ENCODE results near the gene MEX3D.

The MEX3D gene

DNA sequence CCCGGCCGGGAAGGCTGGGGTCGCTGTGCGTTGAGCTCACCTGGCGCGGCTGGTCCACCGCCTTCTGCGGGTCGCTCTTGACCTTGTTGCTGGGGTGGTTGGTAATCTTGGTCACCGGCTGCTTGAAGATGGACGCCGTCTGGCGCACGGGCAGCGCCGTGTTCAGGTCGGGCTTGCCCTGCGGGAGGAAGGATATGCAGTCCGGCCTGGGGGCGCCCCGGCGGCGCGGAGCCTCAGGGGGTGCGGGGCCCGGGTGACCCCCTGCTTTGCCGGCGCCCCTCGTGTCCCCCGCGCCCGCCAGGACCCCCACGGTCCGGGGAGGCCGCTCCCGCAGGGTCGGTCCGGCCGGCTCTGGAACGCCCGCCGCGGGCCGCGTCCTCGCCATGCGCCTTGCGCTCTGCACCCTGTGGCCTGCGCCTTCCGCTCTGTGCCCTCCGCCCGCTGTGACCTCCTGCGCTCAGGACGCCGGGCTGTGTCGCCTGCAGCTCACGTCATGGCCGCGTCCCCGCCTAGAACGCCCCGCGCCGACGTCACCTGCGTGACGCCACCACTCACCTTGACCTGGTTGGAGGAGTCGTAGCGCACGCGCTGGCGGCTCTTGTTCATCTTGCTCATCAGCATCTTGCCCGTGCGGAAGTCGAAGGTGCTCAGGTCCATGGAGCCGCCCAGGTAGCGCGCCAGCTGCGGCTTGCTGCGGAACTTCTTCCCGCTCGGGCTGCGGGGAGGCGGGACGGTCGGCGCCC is 16.5 kb upstream of the MEX3D start:
- TF ChIP-seq TAF1 (IDR thresholded peaks at IDR 0.05; ENCODE audit: borderline replicate concordance, insufficient read depth, low read length): no peak
- no peak for TF ChIP-seq SIN3A (IDR thresholded peaks at IDR 0.05; ENCODE audit: borderline replicate concordance, insufficient read depth, low read length)
- TF ChIP-seq, protein P1, sequence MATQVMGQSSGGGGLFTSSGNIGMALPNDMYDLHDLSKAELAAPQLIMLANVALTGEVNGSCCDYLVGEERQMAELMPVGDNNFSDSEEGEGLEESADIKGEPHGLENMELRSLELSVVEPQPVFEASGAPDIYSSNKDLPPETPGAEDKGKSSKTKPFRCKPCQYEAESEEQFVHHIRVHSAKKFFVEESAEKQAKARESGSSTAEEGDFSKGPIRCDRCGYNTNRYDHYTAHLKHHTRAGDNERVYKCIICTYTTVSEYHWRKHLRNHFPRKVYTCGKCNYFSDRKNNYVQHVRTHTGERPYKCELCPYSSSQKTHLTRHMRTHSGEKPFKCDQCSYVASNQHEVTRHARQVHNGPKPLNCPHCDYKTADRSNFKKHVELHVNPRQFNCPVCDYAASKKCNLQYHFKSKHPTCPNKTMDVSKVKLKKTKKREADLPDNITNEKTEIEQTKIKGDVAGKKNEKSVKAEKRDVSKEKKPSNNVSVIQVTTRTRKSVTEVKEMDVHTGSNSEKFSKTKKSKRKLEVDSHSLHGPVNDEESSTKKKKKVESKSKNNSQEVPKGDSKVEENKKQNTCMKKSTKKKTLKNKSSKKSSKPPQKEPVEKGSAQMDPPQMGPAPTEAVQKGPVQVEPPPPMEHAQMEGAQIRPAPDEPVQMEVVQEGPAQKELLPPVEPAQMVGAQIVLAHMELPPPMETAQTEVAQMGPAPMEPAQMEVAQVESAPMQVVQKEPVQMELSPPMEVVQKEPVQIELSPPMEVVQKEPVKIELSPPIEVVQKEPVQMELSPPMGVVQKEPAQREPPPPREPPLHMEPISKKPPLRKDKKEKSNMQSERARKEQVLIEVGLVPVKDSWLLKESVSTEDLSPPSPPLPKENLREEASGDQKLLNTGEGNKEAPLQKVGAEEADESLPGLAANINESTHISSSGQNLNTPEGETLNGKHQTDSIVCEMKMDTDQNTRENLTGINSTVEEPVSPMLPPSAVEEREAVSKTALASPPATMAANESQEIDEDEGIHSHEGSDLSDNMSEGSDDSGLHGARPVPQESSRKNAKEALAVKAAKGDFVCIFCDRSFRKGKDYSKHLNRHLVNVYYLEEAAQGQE (IDR thresholded peaks at IDR 0.05; ENCODE audit: insufficient read depth in 1 of 2, low read depth in 2 of 2, low read length in 2 of 2): no peak
- no peak for TF ChIP-seq FOXP2 (optimal IDR thresholded peaks at IDR 0.05; ENCODE audit: borderline replicate concordance, extremely low read depth, extremely low read length, insufficient read depth)
- TF ChIP-seq POLR2AphosphoS5 (IDR thresholded peaks at IDR 0.05; ENCODE audit: low read depth, low read length): no peak

DNA sequence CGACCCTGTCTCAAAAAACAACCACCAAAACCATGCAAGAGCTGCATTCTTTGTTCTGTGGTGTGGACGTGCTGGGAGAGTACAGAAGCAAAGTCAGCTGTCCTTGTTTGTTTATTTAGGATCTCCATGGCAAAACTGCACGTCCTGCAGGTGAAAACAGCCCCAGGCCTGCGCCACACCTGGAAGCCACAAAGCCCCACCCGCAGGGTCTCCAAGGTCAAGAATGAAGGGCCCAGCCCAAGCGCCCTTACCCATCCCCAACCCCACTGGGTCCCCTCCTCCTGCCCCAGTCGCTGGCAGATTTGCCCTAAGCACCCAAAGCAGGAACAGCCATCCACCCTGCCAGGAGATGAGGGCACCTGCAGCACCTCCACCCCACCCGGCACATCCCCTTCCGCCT is 14.1 kb upstream of the MEX3D start:
- TF ChIP-seq, protein P1 (IDR thresholded peaks at IDR 0.05; ENCODE audit: insufficient read depth in 1 of 2, low read depth in 2 of 2, low read length in 2 of 2): no peak
- TF ChIP-seq TAF1 (IDR thresholded peaks at IDR 0.05; ENCODE audit: borderline replicate concordance, insufficient read depth, low read length): no peak

DNA sequence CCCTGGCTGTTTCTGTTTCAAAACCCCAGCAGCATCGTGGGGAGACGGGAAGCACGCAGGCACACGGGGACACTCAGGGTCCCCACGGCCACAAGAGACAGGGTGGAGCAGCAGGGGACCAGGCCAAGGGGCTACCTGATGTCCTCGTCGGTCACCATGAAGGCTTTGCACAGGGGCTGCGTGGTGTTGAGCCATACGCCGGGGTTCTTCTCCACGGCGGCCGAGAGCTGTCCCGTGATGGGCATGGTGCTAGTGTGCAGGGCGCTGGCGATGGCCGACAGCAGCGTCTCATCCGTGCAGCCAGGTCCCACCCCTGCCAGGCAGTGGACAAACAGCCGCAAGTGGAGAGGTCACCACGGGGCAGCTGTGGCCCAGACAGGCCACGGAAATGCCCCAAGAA is 12.8 kb upstream of the MEX3D start:
- no peak for TF ChIP-seq POLR2AphosphoS5 (IDR thresholded peaks at IDR 0.05; ENCODE audit: low read depth, low read length)
- TF ChIP-seq FOXP2 (optimal IDR thresholded peaks at IDR 0.05; ENCODE audit: borderline replicate concordance, extremely low read depth, extremely low read length, insufficient read depth): no peak
- TF ChIP-seq, protein P1 (IDR thresholded peaks at IDR 0.05; ENCODE audit: insufficient read depth in 1 of 2, low read depth in 2 of 2, low read length in 2 of 2): no peak
- no peak for TF ChIP-seq SIN3A (IDR thresholded peaks at IDR 0.05; ENCODE audit: borderline replicate concordance, insufficient read depth, low read length)
- no peak for TF ChIP-seq TAF1 (IDR thresholded peaks at IDR 0.05; ENCODE audit: borderline replicate concordance, insufficient read depth, low read length)

DNA sequence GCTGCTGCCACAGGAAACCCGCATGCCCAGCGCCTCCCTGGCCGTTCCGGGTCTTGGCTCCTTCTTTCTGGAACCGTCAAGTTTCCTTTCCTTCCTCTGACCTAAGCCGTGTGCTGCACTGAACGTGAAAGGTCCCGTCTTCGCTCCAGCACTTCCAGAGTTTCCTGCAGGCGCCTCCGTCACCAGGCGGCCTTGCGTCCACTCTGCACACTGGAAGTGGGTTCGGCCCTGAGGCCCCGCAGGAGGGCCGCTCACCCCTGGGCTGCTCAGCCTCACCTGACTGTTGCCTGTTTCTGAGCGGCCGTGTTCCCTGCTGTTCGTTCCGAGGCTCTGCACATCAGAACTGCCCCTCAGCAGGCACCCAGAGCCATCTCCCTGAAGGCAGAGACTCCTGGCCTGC is 12.3 kb upstream of the MEX3D start:
- no peak for TF ChIP-seq SIN3A (IDR thresholded peaks at IDR 0.05; ENCODE audit: borderline replicate concordance, insufficient read depth, low read length)
- no peak for TF ChIP-seq POLR2AphosphoS5 (IDR thresholded peaks at IDR 0.05; ENCODE audit: low read depth, low read length)
- no peak for TF ChIP-seq FOXP2 (optimal IDR thresholded peaks at IDR 0.05; ENCODE audit: borderline replicate concordance, extremely low read depth, extremely low read length, insufficient read depth)
- TF ChIP-seq, protein P1 (IDR thresholded peaks at IDR 0.05; ENCODE audit: insufficient read depth in 1 of 2, low read depth in 2 of 2, low read length in 2 of 2): no peak
- TF ChIP-seq TAF1 (IDR thresholded peaks at IDR 0.05; ENCODE audit: borderline replicate concordance, insufficient read depth, low read length): no peak

DNA sequence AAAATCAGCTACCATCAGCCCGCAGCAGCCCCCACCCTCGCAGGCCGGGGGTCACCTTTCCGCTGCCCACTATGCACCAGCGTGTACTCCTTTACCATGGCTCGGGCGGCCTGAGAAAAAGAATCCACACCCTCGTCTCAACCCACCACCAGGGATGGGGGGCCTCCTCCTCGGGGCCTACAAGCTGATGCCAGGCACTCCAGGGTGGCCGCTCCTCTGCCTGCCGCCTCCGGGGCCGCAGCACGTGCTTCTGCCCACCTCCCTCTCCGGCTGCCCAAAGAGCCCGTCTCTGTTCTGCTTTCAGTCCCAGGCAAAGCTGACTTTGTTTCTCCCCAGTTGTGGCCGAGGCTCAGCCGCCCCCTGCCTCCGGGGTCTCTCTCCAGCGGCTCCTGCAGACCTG is 11.1 kb upstream of the MEX3D start:
- TF ChIP-seq SIN3A (IDR thresholded peaks at IDR 0.05; ENCODE audit: borderline replicate concordance, insufficient read depth, low read length) (no peak), FOXP2 (optimal IDR thresholded peaks at IDR 0.05; ENCODE audit: borderline replicate concordance, extremely low read depth, extremely low read length, insufficient read depth) (no peak), TAF1 (IDR thresholded peaks at IDR 0.05; ENCODE audit: borderline replicate concordance, insufficient read depth, low read length) (no peak), POLR2AphosphoS5 (IDR thresholded peaks at IDR 0.05; ENCODE audit: low read depth, low read length) (no peak)
- TF ChIP-seq, protein P1 (IDR thresholded peaks at IDR 0.05; ENCODE audit: insufficient read depth in 1 of 2, low read depth in 2 of 2, low read length in 2 of 2): no peak

All from PFSK-1 (cell line).